Adrenal gland (tissue), 12 donors: ENCODE results near the gene CEACAM4. TPM values are rescaled to one million over a fixed set of nuclear protein-coding genes. Genes with fewer than 3 reads are reported as not detected.

Source experiments
- DNase-seq, 7 donors: peaks; one replicate each; pipeline ENCODE4 v3.0.0-alpha.2; 2019 to 2020
- H3K27ac ChIP-seq, 5 donors: fragments of 200-600 bp; sonication (generic) in 4 of 5; 1 replicate in 3 of 5; 2 replicates in 2 of 5; pipeline versions ENCODE4 v1.5.1 to v1.8.0; 2016 to 2020; ENCODE audit warnings: mild to moderate bottlenecking in 1 of 5
- H3K27me3 ChIP-seq: fragments of 200-600 bp; 2 replicates; pipeline ENCODE4 v1.8.0; 2021
- H3K36me3 ChIP-seq, 2 donors: fragments of 200-600 bp; replicated peaks in 1 of 2; 1 replicate in 1 of 2; 2 replicates in 1 of 2; pipeline versions ENCODE4 v1.5.1 to v1.8.0; 2018 to 2022
- H3K4me1 ChIP-seq, 2 donors: fragments of 200-600 bp; replicated peaks in 1 of 2; 1 replicate in 1 of 2; 2 replicates in 1 of 2; pipeline versions ENCODE4 v1.5.1 to v1.8.0; 2018 to 2021
- H3K4me3 ChIP-seq, 4 donors: fragments of 200-600 bp; sonication (generic) in 3 of 4; one replicate each; pipeline ENCODE4 v1.5.1; 2016 to 2018
- H3K9me3 ChIP-seq, 3 donors: fragments of 200-600 bp; sonication (generic) in 1 of 3; replicated peaks in 1 of 3; 1 replicate in 2 of 3; 2 replicates in 1 of 3; pipeline versions ENCODE4 v1.5.1 to v1.8.0; 2016 to 2021
- POLR2A ChIP-seq, 2 donors: fragments of 450-650 bp; IDR thresholded peaks; one replicate each; pipeline ENCODE4 v1.6.1; 2017; ENCODE audit warnings: antibody characterized with exemption in 2 of 2, mild to moderate bottlenecking in 2 of 2, moderate library complexity in 1 of 2
- WGBS, 4 donors: extraction: QIAGEN DNeasy Blood & Tissue Kit in 2 of 4; methylation state at CpG; one replicate each; pipeline versions ENCODE4 v1.1.5 to v1.1.7; 2013 to 2017; 5-methylcytosine and 5-hydroxymethylcytosine counted together
- intact Hi-C, 2 donors: fragments of 100-400 bp; cut with DNase I; formaldehyde crosslinking; loops; one replicate each; pipeline versions ENCODE4 v1.14.1 to v1.15.0; 2022 to 2023
- polyA plus RNA-seq, 3 donors: library from polyadenylated mRNA; stranded (reverse); fragments of 200-250 nt in 2 of 3; fragments of 350-450 nt in 1 of 3; fragmentation: Illumina TruSeq in 1 of 3; extraction: RNeasy Lipid Tissue Mini Kit (QIAGEN cat#74804) in 1 of 3; gene quantifications; one replicate each; pipeline ENCODE4 v1.2.3, GENCODE V29; 2013 to 2014
- total RNA-seq, 9 donors: library from RNA; depleted of rRNA in 4 of 9; stranded (reverse); fragments of >200 nt in 4 of 9; fragments of 120-200 nt in 1 of 9; fragmentation: NEBNext Ultra II Directional in 1 of 9; extraction: Animal tissue kit (Norgen Biotek cat#: 25700) in 1 of 9; gene quantifications; one replicate each; pipeline versions ENCODE4 v1.1.0 to v1.2.4, GENCODE V29; 2013 to 2023
- TF ChIP-seq, protein P1 (sequence below), 6 experiments: fragments of 450-650 bp in 4 of 6; fragments of 200-600 bp in 2 of 6; sonication (generic) in 1 of 6; IDR thresholded peaks; 1 replicate in 5 of 6; 2 replicates in 1 of 6; pipeline versions ENCODE4 v1.5.1 to v1.8.0; 2016 to 2021; ENCODE audit warnings: antibody characterized with exemption in 6 of 6, mild to moderate bottlenecking in 2 of 6, moderate library complexity in 1 of 6
- donor health status: healthy with polysubstance abuse.
- donor health status: Bipolar disorder and iron deficiency.
- donor health status: DM: yes; HTN: yes; CAD: no.
- donor health status: DM: no; HTN: no; CAD: no.
- donor health status: DM: no; HTN: no; CAD: no.
- donor health status: DM: yes; HTN: yes; CAD: no.

The CEACAM4 gene
- total and polyA plus RNA-seq, 12 donors = 0.19 to 1.6 (median 0.84) TPM; not detected in 3

DNA sequence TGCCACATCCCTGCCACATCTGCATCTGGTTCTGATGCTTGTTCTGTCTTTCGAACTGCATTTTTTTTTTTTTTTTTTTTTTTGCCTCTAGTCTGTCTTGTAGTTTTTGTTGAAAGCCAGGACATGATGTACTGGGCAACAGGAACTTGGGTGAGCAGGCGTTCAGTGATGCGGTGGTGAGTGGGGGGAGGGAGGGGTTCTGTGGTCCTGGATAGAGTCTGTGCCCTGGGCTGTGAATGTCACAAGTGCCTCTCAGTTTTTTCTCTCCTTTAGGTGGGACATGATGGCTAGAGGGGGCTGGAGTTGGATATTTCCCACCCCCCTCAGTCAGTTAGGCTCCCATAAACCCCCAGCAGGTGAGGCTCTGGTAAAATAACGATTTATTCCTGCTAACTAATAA lies 3.5 kb downstream of the CEACAM4 start:
- WGBS, 4 donors = 39 to 52% (median 46%) methylated on average over 4 of the region's 4 CpGs
- TF ChIP-seq, protein P1, sequence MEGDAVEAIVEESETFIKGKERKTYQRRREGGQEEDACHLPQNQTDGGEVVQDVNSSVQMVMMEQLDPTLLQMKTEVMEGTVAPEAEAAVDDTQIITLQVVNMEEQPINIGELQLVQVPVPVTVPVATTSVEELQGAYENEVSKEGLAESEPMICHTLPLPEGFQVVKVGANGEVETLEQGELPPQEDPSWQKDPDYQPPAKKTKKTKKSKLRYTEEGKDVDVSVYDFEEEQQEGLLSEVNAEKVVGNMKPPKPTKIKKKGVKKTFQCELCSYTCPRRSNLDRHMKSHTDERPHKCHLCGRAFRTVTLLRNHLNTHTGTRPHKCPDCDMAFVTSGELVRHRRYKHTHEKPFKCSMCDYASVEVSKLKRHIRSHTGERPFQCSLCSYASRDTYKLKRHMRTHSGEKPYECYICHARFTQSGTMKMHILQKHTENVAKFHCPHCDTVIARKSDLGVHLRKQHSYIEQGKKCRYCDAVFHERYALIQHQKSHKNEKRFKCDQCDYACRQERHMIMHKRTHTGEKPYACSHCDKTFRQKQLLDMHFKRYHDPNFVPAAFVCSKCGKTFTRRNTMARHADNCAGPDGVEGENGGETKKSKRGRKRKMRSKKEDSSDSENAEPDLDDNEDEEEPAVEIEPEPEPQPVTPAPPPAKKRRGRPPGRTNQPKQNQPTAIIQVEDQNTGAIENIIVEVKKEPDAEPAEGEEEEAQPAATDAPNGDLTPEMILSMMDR (IDR thresholded peaks at IDR 0.05) = no peak
- TF ChIP-seq POLR2A (IDR thresholded peaks at IDR 0.05) = no peak
- Histone ChIP-seq H3K4me1 (no peaks in the 10 kb centered on the region), H3K27me3 (peaks cover 10% of the 10 kb centered on the region), H3K36me3 (no peaks in the 10 kb centered on the region), H3K4me3 (no peak overlapping the region), H3K27ac (no peak overlapping the region), H3K9me3 (no peaks in the 10 kb centered on the region)
- intact Hi-C loops = no loop called here
- no peak for DNase-seq

DNA sequence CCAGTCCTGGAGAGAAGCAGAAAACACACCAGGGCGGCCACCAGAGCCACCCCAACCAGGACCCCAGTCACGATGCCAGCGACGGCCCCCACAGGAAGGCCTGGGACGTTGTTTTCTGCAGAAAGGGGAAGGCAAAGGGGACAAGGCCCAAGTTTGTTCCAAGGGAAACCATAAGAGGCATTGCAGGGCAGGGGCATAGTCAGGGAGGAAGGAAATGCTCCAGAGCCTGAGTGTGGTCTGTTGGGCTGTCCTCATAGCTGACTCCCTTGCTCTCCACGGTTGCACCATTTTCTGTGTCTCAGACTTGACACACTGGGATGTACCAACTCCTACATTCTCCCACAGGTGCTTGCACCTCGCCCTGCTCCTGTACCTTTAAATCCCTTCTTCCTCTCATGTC lies 5.2 kb downstream of the CEACAM4 start:
- no peak overlapping the region for H3K27ac ChIP-seq
- WGBS, 4 donors = 26 to 55% (median 42%) methylated on average over 2 to 7 of the region's 7 CpGs
- H3K27me3 ChIP-seq = peaks cover under 1% of the 10 kb centered on the region
- H3K4me3 ChIP-seq = no peak overlapping the region
- H3K9me3 ChIP-seq = no peaks in the 10 kb centered on the region
- H3K36me3 ChIP-seq = no peaks in the 10 kb centered on the region
- TF ChIP-seq, protein P1 (IDR thresholded peaks at IDR 0.05) = no peak
- TF ChIP-seq POLR2A (IDR thresholded peaks at IDR 0.05) = no peak
- DNase-seq = no peak
- no peaks in the 10 kb centered on the region for H3K4me1 ChIP-seq
- intact Hi-C loops = no loop called here

DNA sequence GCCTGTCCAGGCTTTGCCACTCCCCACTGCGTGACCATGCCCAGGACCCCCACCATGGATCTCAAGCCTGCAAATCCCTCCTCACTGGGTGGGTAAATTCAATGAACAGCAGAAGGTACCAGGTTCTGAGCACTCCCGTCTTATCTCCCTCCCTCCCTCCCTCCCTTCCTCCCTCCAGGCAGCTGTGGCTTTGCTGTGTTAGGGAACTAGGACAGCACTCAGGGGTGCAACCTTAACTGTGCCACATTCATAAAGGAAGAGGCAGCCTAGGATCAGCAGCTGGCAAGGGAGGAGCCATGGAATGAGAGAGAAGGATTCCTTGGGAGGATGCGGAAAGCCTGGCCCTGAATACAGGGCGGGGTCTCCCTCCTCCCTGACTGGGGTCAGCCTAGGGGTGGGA lies 5.6 kb downstream of the CEACAM4 start:
- DNase-seq = no peak
- Histone ChIP-seq H3K27ac (no peak overlapping the region), H3K9me3 (no peaks in the 10 kb centered on the region), H3K4me3 (no peak overlapping the region), H3K4me1 (no peaks in the 10 kb centered on the region), H3K36me3 (no peaks in the 10 kb centered on the region), H3K27me3 (no peaks in the 10 kb centered on the region)
- intact Hi-C loops = no loop called here
- WGBS, 4 donors = 53 to 58% (median 56%) methylated on average over 4 of the region's 4 CpGs
- no peak for TF ChIP-seq POLR2A (IDR thresholded peaks at IDR 0.05)
- TF ChIP-seq, protein P1 (IDR thresholded peaks at IDR 0.05) = no peak

DNA sequence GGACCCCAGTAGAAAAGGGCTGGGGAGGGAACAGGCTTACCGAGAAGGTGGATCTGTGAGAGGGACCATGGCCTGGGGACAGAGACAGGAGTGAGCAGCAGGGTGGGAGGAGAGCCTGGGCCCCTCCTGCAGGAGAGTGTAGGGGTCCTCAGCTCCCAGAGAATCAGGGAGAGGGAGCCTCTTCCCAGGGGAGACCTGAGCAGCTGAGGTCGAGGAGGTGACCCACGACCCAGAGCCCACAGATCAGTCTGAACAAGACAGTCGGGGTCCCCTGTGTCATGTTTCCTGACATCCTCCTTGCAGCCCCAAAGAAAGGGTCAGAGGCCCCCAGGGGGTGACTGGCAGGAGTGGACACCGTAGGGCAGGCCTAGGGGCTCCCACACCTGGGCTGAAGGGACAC lies 6.7 kb downstream of the CEACAM4 start:
- Histone ChIP-seq H3K4me1 (no peaks in the 10 kb centered on the region), H3K36me3 (no peaks in the 10 kb centered on the region), H3K9me3 (no peaks in the 10 kb centered on the region), H3K27me3 (no peaks in the 10 kb centered on the region), H3K27ac (no peak overlapping the region), H3K4me3 (no peak overlapping the region)
- TF ChIP-seq POLR2A (IDR thresholded peaks at IDR 0.05) = no peak
- TF ChIP-seq, protein P1 (IDR thresholded peaks at IDR 0.05) = no peak
- intact Hi-C loops = no loop called here
- no peak for DNase-seq
- WGBS, 4 donors = 53 to 70% (median 68%) methylated on average over 2 to 5 of the region's 5 CpGs
